HK-2 (cell line): ENCODE measurements around the gene RFTN2.
"Not testable (repeated sequence)": the region's sequence is repeated elsewhere in the genome, so short reads cannot be mapped to it uniquely, and the experiment has no call there.

Source experiments
- DNase-seq: peaks from one replicate; pipeline ENCODE4 v3.0.0-alpha.2; 2018; ENCODE audit not compliant: unreplicated experiment

The RFTN2 gene

GRCh38 chr2:197675246-197675645 is at the start of gene RFTN2:
RFTN2 (minus strand) TSS chr2:197675587; CDS start chr2:197675458, 129 bp downstream.
- DNase-seq = no peak

GRCh38 chr2:197717863-197718262 is 42.5 kb upstream of the RFTN2 start:
- DNase-seq = no peak

GRCh38 chr2:197713271-197713670 is 37.9 kb upstream of the RFTN2 start:
- DNase-seq = no peak

GRCh38 chr2:197711578-197711977 is 36.2 kb upstream of the RFTN2 start:
- DNase-seq = no peak

- no peak for DNase-seq
Measured at GRCh38 chr2:197710424-197711042, 35.1 kb upstream of the RFTN2 start.

GRCh38 chr2:197709140-197709539 is 33.8 kb upstream of the RFTN2 start:
- not testable (repeated sequence) for DNase-seq

GRCh38 chr2:197708331-197708730 is 32.9 kb upstream of the RFTN2 start:
- no peak for DNase-seq

- DNase-seq = peak; percentile 7
Measured at GRCh38 chr2:197707316-197708213, 32.2 kb upstream of the RFTN2 start.

GRCh38 chr2:197706839-197707207 is 31.4 kb upstream of the RFTN2 start:
- DNase-seq = peak; percentile 22

GRCh38 chr2:197705912-197706838 is 30.8 kb upstream of the RFTN2 start:
- peak; percentile 61 for DNase-seq

GRCh38 chr2:197705121-197705911 is 29.9 kb upstream of the RFTN2 start, which contains the start of gene MARS2:
MARS2 (plus strand) TSS chr2:197705369; CDS start chr2:197705406, 37 bp downstream.
- peak; percentile 95 for DNase-seq

- no peak for DNase-seq
Measured at GRCh38 chr2:197704434-197705120, 29.2 kb upstream of the RFTN2 start.

- DNase-seq = no peak
Measured at GRCh38 chr2:197700960-197701359, 25.6 kb upstream of the RFTN2 start.

- not testable (repeated sequence) for DNase-seq
Measured at GRCh38 chr2:197699724-197700123, 24.3 kb upstream of the RFTN2 start.

GRCh38 chr2:197696571-197696970 is 21.2 kb upstream of the RFTN2 start:
- not testable (repeated sequence) for DNase-seq

GRCh38 chr2:197695971-197696370 is 20.6 kb upstream of the RFTN2 start:
- not testable (repeated sequence) for DNase-seq

- DNase-seq = not testable (repeated sequence)
Measured at GRCh38 chr2:197695206-197695605, 19.8 kb upstream of the RFTN2 start.

- DNase-seq = no peak
Measured at GRCh38 chr2:197677483-197677882, 2.1 kb upstream of the RFTN2 start.

- DNase-seq = no peak
Measured at GRCh38 chr2:197677056-197677455, 1.7 kb upstream of the RFTN2 start.

GRCh38 chr2:197675711-197676188 is 363 bp upstream of the RFTN2 start:
- no peak for DNase-seq
